ENCODE results near the gene LIMK2.
"Not testable (repeated sequence)": the region's sequence is repeated elsewhere in the genome, so short reads cannot be mapped to it uniquely, and the experiment has no call there.

LIMK2 gene

GRCh38 chr22:31244046-31244942 lies 32.2 kb downstream of the LIMK2 start:
- DNase-seq (ENCODE audit: low read depth in 2 of 2): no peak

GRCh38 chr22:31244943-31245451 lies 32.9 kb downstream of the LIMK2 start:
- DNase-seq (ENCODE audit: low read depth in 2 of 2): no peak

- DNase-seq (ENCODE audit: low read depth in 2 of 2): not testable (repeated sequence)
Observed at GRCh38 chr22:31245998-31246397, 33.9 kb downstream of the LIMK2 start.

DNA sequence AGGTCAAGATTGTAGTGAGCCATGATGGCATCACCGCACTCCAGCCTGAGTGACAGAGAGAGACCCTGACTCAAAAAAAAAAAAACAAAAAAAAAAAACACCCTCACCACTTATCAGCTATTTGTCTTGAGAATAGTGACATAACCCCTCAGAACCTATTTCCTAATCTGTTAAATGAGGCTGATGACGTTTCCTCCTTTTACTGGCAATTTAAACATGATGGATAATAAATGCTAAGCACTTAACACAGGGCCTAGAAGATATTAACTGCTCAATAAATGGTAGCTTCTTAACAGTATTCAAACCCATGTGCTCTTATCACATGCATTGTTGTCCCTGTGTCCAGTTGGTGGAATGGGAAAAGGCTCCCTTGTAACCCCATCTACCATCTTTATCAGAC lies 34.6 kb downstream of the LIMK2 start:
- DNase-seq (ENCODE audit: low read depth in 2 of 2): no peak

DNA sequence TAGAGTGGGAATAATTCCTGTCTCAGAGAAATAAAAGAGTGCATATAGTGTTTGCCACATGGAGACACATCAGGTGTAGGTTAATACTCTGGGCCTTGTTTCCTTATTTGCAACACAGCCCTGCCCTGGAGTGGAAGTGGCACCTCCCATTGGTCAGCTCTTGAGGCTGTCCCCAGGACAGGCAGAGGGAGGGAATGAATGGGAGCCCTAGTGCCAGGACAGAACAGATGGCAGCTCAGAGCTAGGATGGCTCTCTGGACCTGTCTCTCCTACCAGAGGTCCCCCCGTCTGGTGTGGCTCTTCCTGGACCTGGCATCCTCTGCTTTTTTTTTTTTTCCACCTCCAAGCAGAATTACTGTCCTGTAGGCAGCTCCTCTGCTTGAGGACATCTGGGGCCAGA lies 35.6 kb downstream of the LIMK2 start:
- no peak for DNase-seq (ENCODE audit: low read depth in 2 of 2)

GRCh38 chr22:31248138-31248745 lies 36.1 kb downstream of the LIMK2 start:
- peak; percentile 39 to 41 for DNase-seq (ENCODE audit: low read depth in 2 of 2)

DNA sequence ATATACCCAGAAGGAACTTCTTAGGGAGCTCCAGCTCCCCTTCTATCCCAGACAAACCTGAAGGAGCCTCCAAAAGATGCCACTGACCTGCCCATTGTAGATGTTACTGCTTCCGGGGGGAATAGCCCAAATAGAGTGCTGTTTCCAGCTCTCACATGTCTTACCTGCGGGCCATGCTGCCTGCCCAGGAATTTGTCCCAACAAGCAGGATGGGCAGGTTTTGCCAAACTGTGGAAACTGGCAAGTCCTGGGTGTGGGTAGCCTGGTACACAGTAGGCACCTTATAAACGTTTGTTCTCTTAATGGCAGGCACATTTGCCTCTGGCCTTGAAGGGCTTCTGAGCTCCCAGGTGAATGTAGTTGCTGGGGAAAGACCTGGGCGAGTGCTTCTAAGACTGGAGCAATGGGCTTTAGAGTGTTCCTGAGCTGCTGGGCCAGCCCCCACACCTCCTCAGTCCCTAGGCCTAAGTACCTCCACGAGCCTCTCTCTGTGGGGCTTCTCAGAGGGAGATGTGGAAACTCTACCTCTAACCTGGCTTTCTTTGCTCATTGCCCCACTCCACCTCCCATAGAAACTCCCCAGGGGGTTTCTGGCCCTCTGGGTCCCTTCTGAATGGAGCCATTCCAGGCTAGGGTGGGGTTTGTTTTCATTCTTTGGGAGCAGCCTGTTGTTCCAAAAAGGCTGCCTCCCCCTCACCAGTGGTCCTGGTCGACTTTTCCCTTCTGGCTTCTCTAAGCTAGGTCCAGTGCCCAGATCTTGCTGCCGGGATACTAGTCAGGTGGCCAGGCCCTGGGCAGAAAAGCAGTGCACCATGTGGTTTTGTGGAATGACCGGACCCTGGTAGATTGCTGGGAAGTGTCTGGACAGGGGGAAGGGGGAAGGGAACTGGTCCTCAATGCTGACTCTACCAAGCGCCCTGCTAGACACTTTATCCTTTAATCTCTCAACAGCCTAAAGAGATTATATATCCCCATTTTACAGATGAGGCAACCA lies 37.2 kb downstream of the LIMK2 start:
- DNase-seq (ENCODE audit: low read depth in 2 of 2): no peak

DNA sequence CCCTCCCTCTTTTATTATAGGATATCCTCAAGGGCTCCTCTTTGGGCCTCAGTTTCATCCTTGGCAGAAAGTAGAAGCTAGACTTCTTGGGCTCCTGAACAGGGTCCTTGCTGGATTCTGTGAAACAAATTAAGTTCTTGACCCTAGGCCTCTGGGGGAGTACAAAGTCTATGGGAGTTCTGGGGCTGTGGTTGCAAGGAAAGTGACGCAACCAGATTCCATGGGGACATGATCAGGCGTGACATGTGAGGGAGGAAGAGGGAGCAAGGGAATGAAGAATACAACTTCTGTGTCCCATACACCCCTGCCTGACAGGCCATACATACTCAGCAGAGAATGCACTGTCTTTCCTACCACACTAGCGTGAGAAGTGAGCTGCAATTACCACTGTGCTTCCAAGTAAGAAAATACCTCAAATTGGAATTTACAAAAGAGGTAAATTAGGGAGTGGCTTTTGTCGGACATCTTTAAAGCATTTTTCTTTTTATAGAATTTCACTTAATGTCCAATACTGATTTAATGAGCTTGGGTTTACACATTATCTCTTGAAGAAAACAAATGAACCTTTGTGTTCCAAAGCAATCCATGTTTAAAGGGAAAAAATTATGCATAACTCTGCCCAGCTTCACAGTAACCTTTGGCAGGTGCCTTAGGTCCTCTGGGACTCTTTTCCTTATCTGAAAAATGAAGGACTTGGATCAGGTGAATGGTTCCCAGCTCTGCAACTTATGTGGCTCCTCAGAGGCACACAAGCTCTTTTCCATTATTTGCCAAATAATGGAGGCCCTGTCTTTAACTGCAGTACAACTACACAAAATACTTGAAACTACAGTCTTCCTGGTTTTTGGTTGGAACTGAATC lies 38.9 kb downstream of the LIMK2 start:
- DNase-seq (ENCODE audit: low read depth in 2 of 2): no peak

GRCh38 chr22:31253949-31254348 lies 41.9 kb downstream of the LIMK2 start:
- DNase-seq (ENCODE audit: low read depth in 2 of 2): no peak

- DNase-seq (ENCODE audit: low read depth in 2 of 2): no peak
Observed at GRCh38 chr22:31259798-31260473, 47.8 kb downstream of the LIMK2 start.

GRCh38 chr22:31260474-31260856 lies 48.4 kb downstream of the LIMK2 start:
- no peak for DNase-seq (ENCODE audit: low read depth in 2 of 2)

- DNase-seq (ENCODE audit: low read depth in 2 of 2): no peak
Observed at GRCh38 chr22:31262312-31263133, 50.4 kb downstream of the LIMK2 start.

DNA sequence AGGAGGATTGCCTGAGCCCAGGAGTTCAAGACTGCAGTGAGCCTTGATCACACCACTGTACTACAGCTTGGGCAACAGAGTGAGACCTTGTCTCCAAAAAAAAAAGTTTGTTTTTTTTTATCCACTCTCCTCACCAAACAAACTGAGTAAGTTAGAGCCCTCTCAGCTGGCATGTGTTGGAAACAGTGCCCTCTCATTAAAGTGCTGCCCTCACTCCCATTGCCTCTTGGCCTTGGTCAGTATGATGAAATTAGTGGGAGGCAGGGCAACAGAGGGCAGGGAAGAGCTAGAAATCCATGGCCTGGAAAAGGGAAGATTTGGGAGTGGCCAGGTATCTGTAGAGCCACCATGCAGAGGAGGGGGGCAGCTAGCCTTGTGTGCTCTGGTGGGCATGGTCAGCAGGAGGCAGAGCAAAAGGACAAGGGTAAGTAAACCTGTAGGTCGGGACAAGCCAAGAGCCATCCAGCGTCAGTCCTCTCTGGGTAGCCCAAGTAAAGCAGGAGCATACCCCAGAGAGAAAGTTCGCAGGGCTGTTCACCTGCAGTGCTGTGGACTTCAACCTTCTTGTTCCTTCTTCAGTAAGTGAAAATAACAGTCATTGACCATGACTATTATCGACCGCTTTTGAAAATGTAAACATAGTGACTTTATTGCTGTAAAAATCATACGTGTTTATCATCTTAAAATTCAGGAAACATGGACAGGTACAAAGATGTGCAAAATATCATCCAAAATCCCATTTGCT lies 52.0 kb downstream of the LIMK2 start:
- no peak for DNase-seq (ENCODE audit: low read depth in 2 of 2)

DNA sequence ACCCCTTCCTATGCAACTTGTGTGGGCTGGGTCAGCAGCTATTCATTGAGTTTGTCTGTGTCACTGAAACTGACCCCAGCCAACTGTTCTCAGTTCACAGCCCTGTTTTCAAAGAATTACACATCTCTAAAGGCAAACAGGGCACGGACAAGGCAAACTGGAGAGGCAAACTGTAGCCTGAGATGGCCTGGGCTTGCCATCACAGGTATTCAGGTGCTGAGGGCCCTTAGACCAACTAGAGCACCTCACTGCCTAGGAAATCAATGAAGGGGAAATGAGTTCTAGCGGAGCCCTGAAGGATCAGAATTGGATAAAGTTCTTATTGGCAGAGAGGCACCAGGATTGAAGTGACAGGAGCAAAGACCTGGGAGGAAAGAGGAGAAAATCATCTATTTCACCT lies 56.2 kb downstream of the LIMK2 start:
- no peak for DNase-seq (ENCODE audit: low read depth in 2 of 2)

- no peak for DNase-seq (ENCODE audit: low read depth in 2 of 2)
Observed at GRCh38 chr22:31269892-31270579, 57.9 kb downstream of the LIMK2 start.

GRCh38 chr22:31271026-31271425 lies 58.9 kb downstream of the LIMK2 start:
- no peak for DNase-seq (ENCODE audit: low read depth in 2 of 2)

DNA sequence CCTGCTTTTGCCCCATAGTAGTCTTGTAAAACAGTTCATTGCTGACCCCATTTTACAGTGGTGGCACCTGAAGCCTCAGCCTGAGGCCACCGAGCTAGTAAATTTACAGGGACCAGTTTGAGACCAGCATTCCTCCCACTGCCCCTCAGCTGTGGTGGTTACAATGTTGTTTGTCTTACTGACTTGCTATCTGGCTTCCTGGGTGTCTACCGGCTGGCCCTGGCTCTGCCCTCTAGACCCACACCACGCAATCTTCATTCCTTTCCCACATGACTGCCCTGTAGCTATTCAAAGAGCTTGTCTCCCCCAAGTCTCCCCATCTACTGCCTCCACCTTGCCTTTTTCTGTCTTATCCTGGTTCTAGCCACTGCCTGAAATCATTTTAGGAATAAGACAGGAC lies 59.4 kb downstream of the LIMK2 start:
- DNase-seq (ENCODE audit: low read depth in 2 of 2): no peak

Data from stimulated activated CD4-positive, alpha-beta T cell treated with anti-CD3 and anti-CD28 coated beads, Interleukin-1b, Interleukin-23, amount 100 ng/mL, for 4 hours (primary cell).